ENCODE data around the gene C1orf74. TPM values are rescaled to one million over a fixed set of nuclear protein-coding genes. Genes with fewer than 3 reads are reported as not detected.

C1orf74 gene
- total RNA-seq, 1 experiment from 2014 or later, result 4.6 TPM

DNA sequence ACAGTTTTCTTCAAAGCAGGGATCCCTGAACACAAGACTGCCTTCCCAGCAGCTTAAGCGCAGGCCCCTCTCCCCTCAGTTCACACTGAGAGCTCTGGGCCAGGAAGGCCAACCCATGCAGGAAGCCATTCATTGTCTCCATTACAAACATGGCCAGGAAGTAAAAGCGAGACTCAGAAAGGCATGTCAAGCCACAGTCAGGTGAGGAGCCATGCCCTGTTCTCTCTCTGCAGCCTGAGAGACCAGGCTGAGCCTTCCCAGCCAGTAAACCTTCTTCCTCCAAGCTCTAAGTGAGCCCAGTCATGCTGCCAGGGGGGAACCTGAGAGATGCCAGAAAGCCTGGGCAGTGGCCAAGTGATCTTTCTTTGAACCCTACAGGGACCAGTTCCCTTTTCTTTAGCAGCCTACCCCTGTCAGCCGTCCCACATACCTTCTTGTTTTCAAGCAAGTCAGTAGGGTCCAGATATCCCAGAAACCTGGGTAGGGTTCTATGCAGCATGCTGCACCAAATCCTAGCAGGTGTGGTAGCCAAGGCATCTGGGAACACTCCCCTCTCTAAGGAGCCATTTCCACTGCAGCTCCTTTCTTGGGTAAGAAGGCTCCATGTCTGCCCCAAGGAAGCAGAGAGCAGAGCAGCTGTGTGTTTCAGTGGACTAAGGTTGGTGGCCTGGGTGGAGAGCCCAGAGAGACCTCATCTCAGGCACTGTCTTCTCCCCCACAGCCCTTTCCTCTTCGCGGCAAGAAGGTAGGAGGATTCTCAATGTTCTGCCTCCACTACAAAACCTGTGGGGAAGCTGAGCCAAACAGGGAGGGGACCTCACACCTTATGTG is 27.5 kb downstream of the C1orf74 start (continued):
- TF ChIP-seq, protein P1, sequence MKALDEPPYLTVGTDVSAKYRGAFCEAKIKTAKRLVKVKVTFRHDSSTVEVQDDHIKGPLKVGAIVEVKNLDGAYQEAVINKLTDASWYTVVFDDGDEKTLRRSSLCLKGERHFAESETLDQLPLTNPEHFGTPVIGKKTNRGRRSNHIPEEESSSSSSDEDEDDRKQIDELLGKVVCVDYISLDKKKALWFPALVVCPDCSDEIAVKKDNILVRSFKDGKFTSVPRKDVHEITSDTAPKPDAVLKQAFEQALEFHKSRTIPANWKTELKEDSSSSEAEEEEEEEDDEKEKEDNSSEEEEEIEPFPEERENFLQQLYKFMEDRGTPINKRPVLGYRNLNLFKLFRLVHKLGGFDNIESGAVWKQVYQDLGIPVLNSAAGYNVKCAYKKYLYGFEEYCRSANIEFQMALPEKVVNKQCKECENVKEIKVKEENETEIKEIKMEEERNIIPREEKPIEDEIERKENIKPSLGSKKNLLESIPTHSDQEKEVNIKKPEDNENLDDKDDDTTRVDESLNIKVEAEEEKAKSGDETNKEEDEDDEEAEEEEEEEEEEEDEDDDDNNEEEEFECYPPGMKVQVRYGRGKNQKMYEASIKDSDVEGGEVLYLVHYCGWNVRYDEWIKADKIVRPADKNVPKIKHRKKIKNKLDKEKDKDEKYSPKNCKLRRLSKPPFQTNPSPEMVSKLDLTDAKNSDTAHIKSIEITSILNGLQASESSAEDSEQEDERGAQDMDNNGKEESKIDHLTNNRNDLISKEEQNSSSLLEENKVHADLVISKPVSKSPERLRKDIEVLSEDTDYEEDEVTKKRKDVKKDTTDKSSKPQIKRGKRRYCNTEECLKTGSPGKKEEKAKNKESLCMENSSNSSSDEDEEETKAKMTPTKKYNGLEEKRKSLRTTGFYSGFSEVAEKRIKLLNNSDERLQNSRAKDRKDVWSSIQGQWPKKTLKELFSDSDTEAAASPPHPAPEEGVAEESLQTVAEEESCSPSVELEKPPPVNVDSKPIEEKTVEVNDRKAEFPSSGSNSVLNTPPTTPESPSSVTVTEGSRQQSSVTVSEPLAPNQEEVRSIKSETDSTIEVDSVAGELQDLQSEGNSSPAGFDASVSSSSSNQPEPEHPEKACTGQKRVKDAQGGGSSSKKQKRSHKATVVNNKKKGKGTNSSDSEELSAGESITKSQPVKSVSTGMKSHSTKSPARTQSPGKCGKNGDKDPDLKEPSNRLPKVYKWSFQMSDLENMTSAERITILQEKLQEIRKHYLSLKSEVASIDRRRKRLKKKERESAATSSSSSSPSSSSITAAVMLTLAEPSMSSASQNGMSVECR (CRISPR knock-in tag; IDR thresholded peaks at IDR 0.05; ENCODE audit: borderline replicate concordance), result no peak
- no peak for TF ChIP-seq E2F1 (CRISPR knock-in tag; IDR thresholded peaks at IDR 0.05)

DNA sequence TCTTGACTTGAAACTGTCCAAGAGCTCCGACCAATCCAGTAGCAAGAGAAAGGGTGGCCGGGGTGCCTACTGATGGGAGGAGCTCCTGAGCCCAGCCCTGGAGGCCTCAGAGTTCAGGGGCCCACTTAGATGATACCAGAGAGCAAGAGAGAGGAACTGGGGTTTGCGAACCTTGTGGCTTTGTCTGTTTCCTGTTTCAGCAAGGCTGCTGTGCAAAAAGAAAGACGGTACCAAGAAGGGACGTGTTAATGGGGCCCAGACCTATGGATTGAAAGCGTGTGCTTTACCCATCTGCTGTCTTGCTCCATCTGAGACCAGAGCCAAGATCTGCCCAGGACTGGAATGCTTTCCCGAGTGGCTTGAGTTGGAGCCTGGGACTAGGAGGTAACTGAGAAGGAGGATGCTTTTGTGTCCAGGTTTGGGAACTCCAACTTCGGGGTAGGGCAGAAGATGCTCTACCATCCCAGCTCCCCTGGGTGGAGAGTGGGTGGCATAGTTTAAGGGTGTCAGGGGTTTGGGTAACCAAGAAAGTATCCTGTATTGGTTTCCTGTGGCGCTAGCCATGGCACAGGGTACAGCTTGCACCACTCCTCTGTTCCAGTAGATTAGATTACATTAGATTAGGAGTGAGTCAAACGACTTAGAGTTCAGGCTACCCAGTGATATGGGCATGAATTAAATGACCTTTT is 28.3 kb downstream of the C1orf74 start, which contains the start of gene TRAF3IP3:
TRAF3IP3 (plus strand) TSS at position 128 of the 689 bp plus-strand sequence. CDS start 3,987 bp downstream, outside the sequence.
- POLR2A ChIA-PET, result interaction anchor here (1.0 kb wide), 1 partner anchor 120 kb away, joined by 6 read pairs; no protein-coding TSS in a partner anchor
- no peak for DNase-seq (ENCODE audit: low spot score)
- Mint-ChIP-seq H3K9me3 (no peaks in the 10 kb centered on the region), H3K27me3 (ENCODE audit: low read depth) (peaks cover 4% of the 10 kb centered on the region; the same call in 1 of the 2 replicates), H3K4me3 (no peak within 1 kb of the TSS), H3K36me3 (no peaks in the 10 kb centered on the region), H3K27ac (no peak within 1 kb of the TSS), H3K4me1 (no peaks in the 10 kb centered on the region)
- 0 out of 2 replicates have a peak, but pooled peaks have one; percentile 28 for ATAC-seq
- CTCF ChIA-PET, result interaction anchor here (1.4 kb wide), 1 partner anchor 8 kb away, joined by 3 read pairs; no protein-coding TSS in a partner anchor
- no peak for TF ChIP-seq ZNF671 (CRISPR knock-in tag; IDR thresholded peaks at IDR 0.05)
- TF ChIP-seq CREB1 (CRISPR knock-in tag; IDR thresholded peaks at IDR 0.05), result no peak
- no peak for TF ChIP-seq FOXK1 (CRISPR knock-in tag; IDR thresholded peaks at IDR 0.05)
- TF ChIP-seq, protein P2, sequence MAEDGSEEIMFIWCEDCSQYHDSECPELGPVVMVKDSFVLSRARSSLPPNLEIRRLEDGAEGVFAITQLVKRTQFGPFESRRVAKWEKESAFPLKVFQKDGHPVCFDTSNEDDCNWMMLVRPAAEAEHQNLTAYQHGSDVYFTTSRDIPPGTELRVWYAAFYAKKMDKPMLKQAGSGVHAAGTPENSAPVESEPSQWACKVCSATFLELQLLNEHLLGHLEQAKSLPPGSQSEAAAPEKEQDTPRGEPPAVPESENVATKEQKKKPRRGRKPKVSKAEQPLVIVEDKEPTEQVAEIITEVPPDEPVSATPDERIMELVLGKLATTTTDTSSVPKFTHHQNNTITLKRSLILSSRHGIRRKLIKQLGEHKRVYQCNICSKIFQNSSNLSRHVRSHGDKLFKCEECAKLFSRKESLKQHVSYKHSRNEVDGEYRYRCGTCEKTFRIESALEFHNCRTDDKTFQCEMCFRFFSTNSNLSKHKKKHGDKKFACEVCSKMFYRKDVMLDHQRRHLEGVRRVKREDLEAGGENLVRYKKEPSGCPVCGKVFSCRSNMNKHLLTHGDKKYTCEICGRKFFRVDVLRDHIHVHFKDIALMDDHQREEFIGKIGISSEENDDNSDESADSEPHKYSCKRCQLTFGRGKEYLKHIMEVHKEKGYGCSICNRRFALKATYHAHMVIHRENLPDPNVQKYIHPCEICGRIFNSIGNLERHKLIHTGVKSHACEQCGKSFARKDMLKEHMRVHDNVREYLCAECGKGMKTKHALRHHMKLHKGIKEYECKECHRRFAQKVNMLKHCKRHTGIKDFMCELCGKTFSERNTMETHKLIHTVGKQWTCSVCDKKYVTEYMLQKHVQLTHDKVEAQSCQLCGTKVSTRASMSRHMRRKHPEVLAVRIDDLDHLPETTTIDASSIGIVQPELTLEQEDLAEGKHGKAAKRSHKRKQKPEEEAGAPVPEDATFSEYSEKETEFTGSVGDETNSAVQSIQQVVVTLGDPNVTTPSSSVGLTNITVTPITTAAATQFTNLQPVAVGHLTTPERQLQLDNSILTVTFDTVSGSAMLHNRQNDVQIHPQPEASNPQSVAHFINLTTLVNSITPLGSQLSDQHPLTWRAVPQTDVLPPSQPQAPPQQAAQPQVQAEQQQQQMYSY (CRISPR knock-in tag; IDR thresholded peaks at IDR 0.05), result no peak
- TF ChIP-seq CBFB (CRISPR knock-in tag; IDR thresholded peaks at IDR 0.05; ENCODE audit: low read depth), result no peak
- TF ChIP-seq, protein P3, sequence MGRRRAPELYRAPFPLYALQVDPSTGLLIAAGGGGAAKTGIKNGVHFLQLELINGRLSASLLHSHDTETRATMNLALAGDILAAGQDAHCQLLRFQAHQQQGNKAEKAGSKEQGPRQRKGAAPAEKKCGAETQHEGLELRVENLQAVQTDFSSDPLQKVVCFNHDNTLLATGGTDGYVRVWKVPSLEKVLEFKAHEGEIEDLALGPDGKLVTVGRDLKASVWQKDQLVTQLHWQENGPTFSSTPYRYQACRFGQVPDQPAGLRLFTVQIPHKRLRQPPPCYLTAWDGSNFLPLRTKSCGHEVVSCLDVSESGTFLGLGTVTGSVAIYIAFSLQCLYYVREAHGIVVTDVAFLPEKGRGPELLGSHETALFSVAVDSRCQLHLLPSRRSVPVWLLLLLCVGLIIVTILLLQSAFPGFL (CRISPR knock-in tag; IDR thresholded peaks at IDR 0.05; ENCODE audit: borderline replicate concordance), result no peak
- no peak for TF ChIP-seq CREM (CRISPR knock-in tag; IDR thresholded peaks at IDR 0.05)
- no peak for TF ChIP-seq GRHL2 (CRISPR knock-in tag; IDR thresholded peaks at IDR 0.05; ENCODE audit: insufficient replicate concordance, severe bottlenecking)
- TF ChIP-seq, protein P4, sequence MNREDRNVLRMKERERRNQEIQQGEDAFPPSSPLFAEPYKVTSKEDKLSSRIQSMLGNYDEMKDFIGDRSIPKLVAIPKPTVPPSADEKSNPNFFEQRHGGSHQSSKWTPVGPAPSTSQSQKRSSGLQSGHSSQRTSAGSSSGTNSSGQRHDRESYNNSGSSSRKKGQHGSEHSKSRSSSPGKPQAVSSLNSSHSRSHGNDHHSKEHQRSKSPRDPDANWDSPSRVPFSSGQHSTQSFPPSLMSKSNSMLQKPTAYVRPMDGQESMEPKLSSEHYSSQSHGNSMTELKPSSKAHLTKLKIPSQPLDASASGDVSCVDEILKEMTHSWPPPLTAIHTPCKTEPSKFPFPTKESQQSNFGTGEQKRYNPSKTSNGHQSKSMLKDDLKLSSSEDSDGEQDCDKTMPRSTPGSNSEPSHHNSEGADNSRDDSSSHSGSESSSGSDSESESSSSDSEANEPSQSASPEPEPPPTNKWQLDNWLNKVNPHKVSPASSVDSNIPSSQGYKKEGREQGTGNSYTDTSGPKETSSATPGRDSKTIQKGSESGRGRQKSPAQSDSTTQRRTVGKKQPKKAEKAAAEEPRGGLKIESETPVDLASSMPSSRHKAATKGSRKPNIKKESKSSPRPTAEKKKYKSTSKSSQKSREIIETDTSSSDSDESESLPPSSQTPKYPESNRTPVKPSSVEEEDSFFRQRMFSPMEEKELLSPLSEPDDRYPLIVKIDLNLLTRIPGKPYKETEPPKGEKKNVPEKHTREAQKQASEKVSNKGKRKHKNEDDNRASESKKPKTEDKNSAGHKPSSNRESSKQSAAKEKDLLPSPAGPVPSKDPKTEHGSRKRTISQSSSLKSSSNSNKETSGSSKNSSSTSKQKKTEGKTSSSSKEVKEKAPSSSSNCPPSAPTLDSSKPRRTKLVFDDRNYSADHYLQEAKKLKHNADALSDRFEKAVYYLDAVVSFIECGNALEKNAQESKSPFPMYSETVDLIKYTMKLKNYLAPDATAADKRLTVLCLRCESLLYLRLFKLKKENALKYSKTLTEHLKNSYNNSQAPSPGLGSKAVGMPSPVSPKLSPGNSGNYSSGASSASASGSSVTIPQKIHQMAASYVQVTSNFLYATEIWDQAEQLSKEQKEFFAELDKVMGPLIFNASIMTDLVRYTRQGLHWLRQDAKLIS (CRISPR knock-in tag; IDR thresholded peaks at IDR 0.05; ENCODE audit: borderline replicate concordance), result no peak
- no peak for TF ChIP-seq CTCF (IDR thresholded peaks at IDR 0.05)
- no peak for TF ChIP-seq ZNF317 (CRISPR knock-in tag; IDR thresholded peaks at IDR 0.05; ENCODE audit: borderline replicate concordance, low read depth)
- TF ChIP-seq ZNF423 (CRISPR knock-in tag; IDR thresholded peaks at IDR 0.05), result no peak
- no peak for TF ChIP-seq TEAD4 (CRISPR knock-in tag; IDR thresholded peaks at IDR 0.05)
- no peak for TF ChIP-seq ESRRA (CRISPR knock-in tag; IDR thresholded peaks at IDR 0.05; ENCODE audit: borderline replicate concordance)
- no peak for TF ChIP-seq NFYB (CRISPR knock-in tag; conservative IDR thresholded peaks at IDR 0.05; ENCODE audit: low read depth)

All from WTC11 (cell line).